HG03432 (cell line): ENCODE results near the gene SLC25A23.
A peak's percentile ranks its signal among the peaks of the same experiment; 100 is the strongest.
"Not testable (repeated sequence)": the region's sequence is repeated elsewhere in the genome, so short reads cannot be mapped to it uniquely, and the experiment has no call there.

Experiments used
- ATAC-seq: cut with Tn5 transposase; IDR thresholded peaks from one replicate; pipeline ENCODE4 v1.9.1; 2021; ENCODE audit warnings: mild to moderate bottlenecking, moderate library complexity; ENCODE audit not compliant: unreplicated experiment

Gene SLC25A23

DNA sequence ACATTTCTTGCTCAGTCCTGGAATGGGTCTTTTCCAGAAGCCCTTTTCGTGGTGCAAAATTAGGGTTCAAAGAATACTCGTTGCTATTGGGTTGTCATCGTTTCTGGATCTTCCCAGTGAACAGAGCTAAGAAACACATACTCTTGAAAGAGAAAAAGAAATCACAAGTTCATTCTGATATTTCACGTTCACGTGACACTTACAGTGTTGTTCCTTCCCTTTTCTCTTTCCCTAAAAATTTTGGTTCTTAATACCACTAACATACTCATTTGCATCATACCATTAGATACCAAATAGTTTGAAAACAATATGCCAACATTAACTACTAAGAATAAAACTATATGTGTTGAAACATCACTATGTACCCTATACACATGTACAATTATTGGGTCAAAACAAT lies 53.2 kb downstream of the SLC25A23 start:
- ATAC-seq: no peak

DNA sequence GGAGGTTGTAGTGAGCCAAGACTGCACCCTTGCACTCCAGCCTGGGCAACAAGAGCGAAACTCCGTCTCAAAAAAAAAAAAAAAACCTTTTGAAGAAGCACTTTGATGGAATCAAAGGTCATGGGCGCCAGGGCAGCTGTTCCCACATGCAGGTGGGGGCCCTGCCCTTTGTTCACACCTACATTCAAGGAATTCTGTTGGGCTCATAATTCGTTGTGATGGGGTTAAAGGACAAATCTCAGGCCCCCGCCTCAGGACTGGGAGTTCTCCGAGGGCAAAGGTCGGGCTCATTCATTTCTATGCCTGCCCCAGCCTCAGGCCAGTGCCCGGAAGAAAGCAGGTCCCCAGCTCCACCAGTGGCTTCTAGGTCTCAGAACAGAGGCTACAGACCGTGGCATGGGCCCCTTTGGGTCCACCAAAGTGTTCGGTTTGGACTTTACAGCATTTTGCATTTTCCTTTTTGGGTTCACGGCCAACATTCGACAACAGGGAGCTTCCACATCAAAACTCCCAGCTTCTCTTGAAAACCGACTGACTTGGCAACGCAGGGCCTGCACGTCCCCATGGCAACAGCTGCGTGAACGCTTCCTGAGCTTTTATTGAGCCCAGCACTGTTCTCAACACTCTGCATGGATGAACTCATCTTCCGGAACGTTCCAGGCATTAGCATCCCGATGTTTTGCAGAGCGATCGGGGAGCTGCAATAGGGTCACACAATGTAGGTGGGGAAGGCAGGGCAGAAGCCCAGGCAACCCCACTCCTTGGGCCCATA lies 56.6 kb downstream of the SLC25A23 start:
- no peak for ATAC-seq

DNA sequence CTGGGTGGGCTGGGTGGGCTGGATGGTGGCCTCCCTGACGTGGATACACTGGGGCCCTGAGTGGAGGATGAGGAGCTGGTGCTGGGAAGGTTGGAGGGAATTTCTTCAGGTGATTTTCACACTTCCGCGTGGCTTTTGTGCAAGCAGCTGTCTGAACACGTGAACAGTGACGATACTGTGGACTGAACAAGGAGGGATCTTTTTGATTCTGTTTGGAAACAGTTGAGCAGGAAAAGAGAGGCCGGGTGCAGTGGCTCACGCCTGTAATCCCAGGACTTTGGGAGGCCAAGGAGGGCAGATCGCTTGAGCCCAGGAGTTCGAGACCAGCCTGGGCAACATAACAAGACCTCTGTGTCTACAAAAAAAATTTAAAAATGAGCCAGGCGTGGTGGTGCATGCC lies 57.5 kb downstream of the SLC25A23 start:
- ATAC-seq: no peak

DNA sequence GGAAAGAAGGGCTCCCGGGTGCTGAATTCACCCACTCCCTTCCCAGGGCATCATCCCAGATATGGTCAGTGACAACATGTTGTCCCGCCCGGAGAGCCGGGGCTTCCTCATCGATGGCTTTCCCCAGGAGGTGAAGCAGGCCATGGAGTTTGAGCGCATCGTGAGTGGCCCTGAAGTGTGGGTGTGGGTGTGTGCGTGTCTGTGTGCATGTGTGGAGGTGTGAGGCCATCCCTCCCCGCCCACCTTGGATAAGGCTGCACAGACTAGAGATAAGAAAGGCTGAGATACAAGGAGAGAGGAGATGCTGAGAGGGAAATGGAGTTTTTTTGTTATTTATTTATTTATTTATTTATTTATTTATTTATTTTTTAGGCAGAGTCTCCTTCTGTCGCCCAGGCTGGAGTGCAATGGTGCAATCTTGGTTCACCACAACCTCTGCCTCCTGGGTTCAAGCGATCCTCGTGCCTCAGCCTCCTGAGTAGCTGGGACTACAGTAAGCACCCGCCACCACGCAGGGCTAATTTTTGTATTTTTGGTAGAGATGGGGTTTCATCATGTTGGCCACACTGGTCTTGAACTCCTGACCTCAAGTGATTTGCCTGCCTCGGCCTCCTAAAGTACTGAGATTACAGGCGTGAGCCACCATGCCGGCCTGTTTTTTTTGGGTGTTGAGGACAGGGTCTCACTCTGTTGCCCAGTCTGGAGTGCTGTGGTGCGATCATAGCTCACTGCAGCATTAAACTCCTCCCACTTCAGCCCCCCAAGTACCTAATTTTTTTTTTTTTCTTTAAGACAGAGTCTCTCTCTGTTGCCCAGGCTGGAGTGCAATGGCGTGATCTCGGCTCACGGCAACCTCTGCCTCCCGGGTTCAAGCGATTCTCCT lies 59.3 kb downstream of the SLC25A23 start:
- not testable (repeated sequence) for ATAC-seq

DNA sequence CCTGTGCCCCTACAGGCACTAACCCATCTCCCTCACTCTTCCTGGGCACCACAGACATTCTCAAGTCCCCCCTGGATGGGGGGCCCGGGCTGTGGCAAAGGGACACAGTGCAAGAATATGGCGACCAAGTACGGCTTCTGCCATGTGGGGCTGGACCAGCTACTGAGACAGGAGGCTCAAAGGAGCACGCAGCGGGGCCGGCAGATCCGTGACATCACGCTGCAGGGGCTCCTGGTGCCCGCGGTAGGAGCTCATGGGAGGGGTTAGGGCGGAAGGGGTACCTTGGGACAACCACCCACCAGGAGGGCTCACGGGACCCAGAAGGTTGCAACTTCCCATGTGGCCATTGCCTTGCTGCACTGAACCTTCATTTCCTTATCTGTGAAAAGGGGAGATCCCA lies 63.3 kb downstream of the SLC25A23 start:
- ATAC-seq: no peak

DNA sequence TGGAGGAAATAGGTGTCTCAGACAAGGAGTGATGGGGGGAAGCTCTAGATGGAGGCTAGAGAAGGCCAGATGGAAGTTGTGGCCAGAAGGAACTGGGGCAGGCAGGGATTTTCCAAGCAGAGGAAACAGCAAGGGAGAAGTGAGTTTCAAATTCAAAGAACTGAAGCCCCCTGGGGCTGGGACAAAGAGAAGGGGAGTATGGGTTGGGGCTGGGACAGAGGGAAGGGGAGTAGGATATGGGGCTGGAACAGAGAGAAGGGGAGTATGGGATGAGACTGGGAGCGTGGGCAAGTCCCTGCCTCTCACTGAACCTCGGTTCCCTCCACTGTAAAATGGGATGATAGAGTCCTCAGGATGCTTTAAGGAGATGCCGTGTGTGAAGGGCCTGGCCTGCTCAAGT lies 64.8 kb downstream of the SLC25A23 start:
- no peak for ATAC-seq

DNA sequence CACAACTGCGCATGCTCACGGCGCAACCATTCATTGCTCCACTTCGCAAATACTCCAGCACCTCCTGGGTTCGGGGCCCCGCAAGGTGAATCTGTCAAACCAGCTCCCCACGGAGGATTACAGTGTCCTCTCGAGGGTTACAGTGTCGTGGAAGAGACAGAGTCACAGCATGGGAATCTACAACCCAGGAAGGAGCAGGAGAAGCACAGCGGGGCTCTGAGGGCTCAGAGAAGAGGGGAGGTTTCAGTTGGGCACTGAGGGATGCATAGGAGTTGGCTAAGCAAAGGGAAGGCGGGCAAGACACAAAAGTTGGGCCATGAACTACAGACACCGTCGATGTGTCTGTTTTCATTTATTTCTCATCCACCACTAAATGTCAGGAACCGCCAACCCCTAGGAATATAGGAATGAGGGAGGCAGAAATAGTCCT lies 65.6 kb downstream of the SLC25A23 start:
- ATAC-seq: no peak

DNA sequence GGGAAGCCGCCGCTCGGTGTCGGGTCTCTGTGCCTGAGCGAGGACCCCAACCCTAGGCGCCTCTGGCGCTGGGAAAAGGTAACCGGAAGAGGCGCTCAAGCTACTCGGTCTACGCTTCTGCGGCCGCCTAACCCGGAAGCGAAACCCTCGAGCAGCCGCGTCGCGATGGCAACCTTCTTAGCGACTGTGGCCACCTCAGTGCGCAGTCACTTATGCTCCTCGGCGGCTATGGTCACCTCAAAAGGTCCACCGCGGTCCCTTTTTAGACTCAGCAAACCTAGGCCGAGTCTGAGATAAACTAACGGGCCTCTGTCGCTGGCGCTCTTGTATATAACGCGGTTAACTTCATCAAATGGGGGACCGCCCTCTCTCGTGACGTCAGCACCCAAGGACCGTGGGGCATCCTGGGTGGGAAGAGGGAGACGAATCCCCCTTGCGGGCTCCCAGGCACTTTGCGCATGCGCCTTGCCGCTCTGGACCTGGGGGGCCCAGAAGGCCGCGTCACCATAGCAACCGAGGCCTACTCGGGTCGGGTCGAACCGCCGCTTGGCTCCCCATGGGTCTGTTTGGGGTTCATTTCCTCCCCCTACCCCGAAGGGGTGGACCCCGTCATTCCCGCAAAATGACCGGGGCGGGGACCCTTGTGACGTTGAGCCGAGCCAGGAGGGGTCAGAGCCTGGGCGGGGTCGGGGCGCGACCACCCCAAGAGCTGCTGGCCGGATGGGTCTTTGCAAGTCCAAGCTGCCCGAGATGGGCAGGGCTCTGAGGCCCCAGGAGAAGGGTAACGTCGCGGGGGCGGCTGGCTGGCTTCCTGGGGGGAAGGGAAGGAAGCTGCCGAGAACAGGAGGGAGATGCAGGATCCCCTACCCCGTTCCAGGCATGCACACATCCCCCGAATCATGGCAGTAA lies 66.3 kb downstream of the SLC25A23 start, which contains the start of gene GTF2F1:
TSS of gene GTF2F1 (minus strand) at position 91 of the 909 bp plus-strand sequence. CDS start 169 bp downstream, outside the sequence.
- peak; percentile 75 for ATAC-seq

DNA sequence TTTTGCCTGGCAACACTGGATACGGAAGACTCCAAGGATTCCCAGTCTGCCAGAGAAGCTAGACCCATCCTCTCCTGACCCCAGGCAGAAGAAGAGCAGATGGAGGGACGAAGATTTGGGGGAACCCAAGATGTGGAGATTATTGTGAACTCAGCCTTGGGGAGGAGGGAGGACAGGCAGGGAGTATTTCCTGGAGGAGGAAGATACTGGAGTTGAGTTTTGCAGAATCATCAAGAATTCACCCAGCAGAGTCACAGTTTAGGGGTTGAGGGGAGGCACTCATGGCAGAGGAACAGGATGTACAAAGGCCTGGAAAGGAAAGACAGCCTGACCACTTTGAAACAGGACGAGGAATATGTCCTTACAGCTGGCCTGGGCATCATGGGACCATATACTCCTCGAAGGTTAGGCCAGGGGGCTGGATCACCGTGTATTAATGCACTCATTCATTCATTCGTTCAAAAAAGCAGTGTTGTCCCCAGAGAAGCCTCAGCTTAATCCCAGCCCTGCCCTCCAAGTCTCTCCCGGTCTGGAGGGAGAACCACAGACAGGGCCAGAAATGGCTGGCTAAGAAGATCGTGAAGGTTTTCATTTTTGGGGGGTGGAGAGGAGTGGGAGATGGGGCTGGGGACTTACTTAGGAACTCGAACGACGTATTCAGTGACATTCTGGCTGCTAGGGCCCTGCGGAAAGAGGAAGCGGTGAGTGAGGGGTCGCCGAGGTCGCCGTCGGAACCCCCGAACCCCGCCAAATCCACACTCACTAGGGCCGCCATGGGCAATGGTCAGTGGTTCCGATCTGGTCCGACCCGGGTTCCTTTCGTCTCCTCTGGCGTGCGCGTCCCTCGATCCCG lies 67.1 kb downstream of the SLC25A23 start:
- no peak for ATAC-seq
